ENCODE measurements around the gene ACAT2.
"Not testable (repeated sequence)": the region's sequence is repeated elsewhere in the genome, so short reads cannot be mapped to it uniquely, and the experiment has no call there.

Gene ACAT2

DNA sequence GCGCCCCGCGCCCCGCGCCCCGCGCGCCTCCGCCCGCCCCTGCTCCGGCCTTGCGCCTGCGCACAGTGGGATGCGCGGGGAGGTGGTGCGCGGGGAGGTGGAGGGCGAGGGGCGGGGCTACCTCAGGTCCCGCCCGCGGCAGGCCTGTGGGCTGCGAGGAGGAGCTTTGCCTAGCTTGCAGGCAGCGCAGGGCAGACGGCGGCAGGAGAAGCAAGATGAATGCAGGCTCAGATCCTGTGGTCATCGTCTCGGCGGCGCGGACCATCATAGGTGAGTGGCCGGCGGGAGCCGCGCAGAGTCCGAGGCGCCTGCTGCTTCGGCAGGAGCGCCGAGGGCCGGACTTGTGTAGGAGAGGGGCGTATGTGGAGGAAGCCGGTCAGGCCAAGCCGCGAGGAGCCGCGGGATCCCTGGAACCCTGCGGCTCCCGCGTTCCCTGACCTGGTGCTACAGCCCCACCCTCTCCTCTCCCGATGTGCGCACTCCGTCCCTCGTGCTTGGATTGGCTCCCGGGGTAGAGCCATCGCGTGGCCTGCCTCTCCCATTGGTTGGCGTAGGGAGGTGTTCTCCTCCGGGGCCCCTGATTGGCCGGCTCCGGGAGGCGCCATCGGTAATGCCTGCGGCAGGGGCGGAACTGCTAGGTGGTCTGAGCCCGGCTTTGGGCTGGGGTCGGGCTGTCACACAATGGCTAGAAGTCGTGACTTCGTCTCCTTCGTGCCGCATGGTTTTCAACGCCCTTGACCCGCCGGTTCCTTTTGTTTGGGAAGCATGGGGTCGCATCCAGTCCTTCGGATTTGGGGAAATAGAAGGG, at the start of gene ACAT2:
TSS of gene ACAT2 (plus strand) at position 173 of the 808 bp plus-strand sequence. CDS start at position 216, 43 bp downstream.
- DNase-seq = peak; percentile 96

DNA sequence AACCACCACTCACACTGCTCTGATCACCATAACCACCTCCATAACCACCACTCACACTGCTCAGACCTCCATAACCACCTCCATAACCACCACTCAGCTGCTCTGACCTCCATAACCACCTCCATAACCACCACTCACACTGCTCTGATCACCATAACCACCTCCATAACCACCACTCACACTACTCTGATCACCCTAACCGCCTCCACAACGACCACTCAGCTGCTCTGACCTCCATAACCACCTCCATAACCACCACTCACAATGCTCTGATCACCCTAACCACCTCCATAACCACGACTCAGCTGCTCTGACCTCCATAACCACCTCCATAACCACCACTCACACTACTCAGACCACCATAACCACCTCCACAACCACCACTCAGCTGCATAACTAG, 49.5 kb upstream of the ACAT2 start:
- DNase-seq = not testable (repeated sequence)

DNA sequence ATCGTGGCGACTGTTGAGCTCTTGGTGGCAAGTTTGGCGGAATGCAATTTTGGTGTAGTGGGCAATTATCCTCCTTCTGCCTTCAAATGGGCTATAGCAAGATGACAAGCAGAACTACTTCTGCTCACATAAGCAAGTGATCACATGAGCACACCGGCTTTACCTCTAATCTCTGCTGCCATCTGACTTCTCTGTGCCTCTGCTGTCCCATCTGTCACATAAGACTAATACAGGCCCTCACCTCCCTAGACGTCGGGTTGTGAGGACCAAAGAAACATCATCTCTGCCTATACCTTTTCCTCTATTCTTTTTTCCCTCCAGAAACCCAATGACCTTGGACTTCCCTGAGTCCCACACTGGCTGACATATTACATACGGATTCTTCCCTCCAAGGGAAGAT, 47.9 kb upstream of the ACAT2 start:
- DNase-seq = no peak

DNA sequence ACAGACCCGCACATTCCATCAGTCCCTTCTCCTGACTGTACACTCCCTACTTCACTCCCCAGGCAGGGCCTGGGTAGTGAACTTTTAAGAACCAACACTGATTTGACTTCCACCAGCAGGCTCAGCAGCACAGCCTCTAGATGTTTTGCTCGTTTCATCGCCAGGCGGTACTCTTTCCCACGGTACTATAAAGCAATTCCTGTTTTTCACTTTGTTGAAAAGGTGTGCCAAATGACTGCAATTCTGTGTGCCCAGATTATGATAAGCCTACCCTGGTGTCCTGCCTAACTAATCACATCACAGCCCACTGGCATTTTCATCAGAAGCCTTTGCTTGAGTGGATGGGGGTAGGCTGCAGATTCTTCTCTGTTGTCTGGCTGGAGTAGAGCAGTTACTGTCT, 47.4 kb upstream of the ACAT2 start:
- no peak for DNase-seq

DNA sequence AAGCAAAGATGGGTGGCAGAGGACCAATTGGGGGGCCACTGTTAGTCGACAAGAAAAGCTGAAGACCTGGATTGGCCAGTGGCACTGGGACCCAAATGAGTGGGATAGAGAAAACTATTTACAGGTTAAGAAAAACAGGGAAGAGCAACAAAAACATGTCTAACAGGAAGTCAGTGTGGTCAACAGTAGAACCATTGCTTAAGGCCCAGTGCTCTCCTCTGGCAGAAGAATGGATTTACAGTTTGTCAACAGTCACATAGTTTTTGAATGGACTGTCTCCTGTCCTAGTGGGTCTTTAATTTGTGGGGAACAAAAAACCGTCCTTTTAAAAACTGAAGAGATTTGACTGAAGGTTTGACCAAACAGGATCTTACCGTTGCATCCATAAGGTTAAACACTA, 46.7 kb upstream of the ACAT2 start:
- no peak for DNase-seq

DNA sequence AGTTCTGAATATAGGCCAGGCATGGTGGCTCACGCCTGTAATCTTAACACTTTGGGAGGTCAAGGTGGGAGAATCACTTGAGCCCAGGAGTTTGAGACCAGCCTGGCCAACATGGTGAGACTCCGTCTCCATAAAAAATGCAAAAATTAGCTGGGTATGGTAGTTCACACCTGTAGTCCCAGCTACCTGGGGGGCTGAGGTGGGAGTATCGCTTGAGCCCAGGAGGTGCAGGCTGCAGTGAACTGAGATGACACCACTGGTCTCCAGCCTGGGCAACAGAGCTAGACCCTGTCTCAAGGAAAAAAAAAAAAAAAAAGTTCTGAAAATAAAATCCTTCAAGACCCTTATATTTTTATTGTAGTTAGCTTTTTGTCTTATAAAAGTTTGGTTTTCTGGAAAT, 46.2 kb upstream of the ACAT2 start:
- DNase-seq = no peak

GRCh38 chr6:159716247-159717096, 45.4 kb upstream of the ACAT2 start:
- no peak for DNase-seq

DNA sequence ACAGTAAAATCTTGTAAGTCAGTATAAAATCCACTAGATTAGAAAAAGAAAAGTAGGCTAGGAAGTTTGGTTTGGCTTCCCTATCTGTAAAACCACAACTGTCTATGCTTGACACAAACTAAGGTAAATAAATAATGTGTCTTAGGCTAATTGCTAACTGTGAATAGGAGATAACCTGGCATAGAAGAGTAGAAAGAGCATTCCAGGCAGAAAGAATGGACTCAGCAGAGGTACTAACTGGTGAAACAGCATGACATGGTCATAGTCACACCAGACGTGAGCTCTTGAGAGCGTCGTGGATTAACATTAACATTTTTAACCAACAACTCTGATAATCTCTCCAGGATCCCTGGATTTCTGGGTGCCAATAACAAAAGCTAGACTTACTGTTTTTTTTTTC, 43.2 kb upstream of the ACAT2 start:
- DNase-seq = no peak

DNA sequence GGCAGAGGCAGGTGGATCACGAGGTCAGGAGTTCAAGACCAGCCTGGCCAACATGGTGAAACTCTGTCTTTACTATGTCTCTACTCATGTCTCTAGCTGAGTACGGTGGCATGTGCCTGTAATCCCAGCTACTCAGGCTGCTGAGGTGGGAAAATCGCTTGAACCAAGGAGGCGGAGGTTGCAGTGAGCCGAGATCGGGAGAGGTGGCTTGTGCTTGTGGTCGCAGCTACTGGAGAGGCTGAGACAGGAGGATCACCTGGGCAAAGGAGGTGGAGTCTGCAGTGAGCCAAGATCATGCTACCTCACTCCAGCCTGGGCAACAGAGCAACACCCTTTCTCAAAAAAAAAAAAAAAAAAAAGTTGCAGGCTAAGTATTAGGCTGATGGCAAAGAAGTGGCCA, 42.6 kb upstream of the ACAT2 start:
- DNase-seq = no peak

DNA sequence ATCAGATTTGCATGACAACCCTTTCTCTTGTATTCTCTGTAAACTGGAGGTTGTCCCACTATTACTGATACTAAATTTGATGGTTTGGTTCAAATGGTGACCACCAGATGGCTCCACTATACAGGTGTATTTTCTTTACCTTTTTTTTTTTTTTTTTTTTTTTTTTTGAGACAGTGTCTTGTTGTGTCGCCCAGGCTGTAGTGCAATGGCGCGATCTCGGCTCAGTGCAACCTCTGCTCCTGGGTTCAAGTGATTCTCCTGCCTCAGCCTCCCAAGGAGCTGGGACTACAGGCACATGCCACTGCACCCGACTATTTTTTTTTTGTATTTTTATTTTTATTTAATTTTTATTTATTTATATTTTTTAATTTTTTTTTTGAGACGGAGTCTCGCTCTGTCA, 41.1 kb upstream of the ACAT2 start:
- DNase-seq = peak; percentile 63

DNA sequence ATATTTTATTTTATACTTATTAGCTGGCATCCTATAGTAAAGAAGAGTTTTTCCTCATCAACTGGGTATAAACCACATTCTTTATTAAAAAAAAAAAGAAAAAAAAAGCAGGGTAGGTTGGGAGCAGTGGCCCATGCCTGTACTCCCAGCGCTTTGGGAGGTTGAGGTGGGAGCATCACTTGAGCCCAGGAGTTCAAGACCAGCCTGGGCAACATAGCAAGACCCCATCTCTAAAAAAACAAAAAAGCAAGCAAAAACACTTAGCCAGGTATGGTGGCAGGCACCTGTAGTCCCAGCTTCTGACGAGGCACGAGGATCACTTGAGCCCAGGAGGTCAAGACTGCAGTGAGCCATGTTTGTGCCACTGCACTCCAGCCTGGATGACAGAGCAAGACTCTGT, 39.9 kb upstream of the ACAT2 start:
- DNase-seq = not testable (repeated sequence)

DNA sequence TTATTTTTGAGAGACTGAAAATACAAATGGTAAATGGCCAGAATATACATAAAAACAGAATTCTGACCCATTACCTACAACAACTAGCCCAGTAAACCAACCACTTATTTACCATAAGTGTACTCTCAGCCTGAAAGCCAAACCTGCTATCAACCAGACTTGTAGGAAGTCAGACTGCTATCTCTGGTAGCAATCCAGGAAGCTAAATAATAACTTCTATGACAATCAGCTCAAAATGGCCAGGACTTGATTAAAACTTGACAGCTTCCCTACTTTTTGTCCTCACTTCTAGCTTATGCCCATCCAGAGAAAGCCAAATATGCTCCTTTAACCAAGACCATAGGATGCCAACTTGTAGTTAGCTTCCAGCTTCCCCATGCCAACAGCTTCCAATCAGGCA, 39.2 kb upstream of the ACAT2 start:
- no peak for DNase-seq

GRCh38 chr6:159723259-159723658, 38.6 kb upstream of the ACAT2 start:
- DNase-seq = no peak

DNA sequence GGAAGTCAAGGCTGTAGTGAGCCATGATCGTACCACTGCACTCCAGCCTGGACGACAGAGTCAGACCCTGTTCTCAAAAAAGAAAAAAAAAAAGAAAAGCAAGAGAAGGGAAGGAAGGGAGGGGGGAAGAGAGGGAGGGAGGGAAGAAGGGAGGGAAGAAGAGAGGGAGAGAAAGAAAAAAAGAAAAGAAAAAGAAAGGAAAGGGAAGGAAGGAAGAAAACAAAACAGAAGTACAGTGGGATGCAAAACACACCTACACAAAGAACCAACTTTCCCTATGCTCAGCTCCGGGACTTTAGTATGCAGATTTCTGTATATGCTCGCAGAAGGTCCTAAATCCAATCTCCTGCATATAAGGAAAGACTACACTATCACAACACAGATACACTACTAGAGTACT, 37.1 kb upstream of the ACAT2 start:
- DNase-seq = no peak

- not testable (repeated sequence) for DNase-seq
Measured at GRCh38 chr6:159725208-159725607, 36.6 kb upstream of the ACAT2 start.

DNA sequence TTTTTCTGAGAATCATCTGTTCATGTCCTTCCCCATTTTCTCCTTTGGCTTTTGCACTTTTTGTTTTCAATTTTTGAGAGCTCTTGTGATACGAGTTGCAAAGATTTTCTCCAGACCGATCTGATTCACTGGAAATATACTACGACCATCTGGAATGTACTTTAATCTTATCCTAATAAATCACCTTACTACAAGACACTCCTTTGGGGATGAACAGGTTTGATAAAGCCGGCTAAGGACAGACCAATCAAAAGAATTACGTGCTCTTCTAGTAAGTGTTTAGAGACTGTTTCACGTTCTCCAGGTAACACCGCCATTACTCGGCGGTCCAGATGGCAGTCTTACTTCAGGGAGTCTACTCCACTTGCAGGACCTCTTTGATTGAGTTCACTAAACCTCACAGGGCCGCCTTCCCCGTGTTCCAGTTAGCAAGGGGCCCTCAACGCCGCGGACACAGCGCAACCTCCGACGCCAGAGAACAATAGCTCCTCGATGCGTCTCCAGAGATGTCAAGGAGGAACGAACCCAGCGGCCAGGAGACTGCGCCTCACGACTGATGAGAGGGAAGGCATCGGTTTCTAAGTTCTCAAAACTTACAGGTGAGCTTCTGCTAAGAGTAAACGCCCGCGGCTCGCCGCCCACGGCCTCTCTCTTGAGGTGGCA, 35.5 kb upstream of the ACAT2 start:
- DNase-seq = peak; percentile 35

DNA sequence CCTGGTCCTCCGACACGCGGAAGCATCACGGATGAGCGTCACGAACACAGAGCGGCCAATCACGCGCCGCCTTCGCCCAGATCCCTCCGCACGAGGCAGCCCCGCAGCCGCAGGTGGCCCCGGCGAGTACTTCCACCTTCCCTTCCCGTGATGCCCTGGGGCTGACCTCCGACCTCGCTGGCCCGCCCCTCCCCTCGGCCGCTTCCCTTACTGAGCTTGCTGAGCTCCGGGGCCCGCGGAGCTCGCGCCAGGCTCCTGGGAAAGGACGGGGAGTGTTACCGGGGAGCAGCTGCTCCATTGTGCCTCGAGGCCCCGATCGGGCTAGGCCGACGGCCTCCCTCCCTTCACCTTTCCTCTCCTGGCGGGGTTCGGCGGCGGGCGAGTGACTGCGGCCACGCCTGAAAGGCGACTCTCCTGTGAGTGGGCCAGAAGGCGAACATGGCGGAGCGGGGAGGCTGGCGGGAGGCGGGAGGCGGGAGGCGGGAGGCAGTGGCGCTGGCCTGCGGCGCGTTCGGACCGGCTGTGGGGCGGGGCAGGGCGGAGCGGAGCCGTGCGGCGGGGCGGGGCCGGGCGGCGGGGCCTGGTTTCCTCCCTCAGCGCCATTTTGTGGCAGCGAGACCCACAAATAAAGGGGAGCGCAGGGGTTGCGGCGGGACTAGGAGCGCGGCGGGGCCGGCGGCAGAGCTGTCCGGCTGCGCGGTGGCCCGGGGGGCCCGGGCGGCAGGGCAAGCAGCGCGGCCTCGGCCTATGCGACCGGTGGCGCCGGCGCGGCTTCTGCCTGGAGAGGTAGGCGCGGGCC, 34.7 kb upstream of the ACAT2 start, which contains the start of gene WTAP:
TSS of gene WTAP (plus strand) at position 589 of the 799 bp plus-strand sequence. CDS start 8,760 bp downstream, outside the sequence.
- DNase-seq = peak; percentile 94

- peak; percentile 34 for DNase-seq
Measured at GRCh38 chr6:159727717-159728445, 34.0 kb upstream of the ACAT2 start.

GRCh38 chr6:159728531-159728964, 33.3 kb upstream of the ACAT2 start:
- DNase-seq = no peak

DNA sequence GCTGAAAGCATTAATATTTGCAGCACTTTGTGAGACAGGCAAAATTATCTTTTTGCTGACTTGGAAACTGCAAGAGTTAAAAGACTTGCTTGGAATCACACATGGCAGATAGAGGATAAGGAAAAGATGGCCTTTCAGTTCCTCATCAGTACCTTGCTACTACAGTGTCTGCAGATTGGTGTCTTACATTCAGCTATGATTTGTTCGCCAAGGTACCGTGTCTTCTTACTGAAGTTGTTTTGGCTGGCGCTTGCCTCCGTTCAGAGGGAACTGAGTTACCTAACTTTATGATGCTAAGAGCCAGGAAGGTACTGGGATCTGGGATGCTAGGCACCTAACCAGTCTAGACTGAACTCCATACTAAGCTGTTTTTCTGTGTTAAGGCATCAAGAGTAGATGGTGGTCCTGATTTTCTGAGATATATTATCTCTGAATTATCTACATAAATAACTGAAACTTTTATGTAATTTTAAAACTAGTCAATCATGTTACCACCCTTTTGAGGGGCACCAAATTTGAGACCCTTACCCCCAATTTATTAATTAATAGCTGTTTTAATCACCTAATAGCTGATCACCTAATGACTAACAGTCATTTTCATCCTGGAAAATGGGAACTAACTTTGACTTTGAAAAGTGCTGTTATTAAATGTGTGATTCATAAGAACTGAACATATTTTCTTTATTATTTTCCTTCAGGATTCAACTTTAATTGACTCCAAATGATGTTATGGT, 32.1 kb upstream of the ACAT2 start:
- no peak for DNase-seq

GRCh38 chr6:159730332-159730676, 31.5 kb upstream of the ACAT2 start:
- no peak for DNase-seq

All from NCI-H2029 (cell line).